ENCODE data around the gene HDAC7.

HDAC7 gene

GRCh38 chr12:47832263-47832933, 12.7 kb upstream of the HDAC7 start:
- in situ Hi-C loops (cut with HindIII; ENCODE audit: low sequenced_read_pairs): no loop called here
- TF ChIP-seq CTCF (IDR thresholded peaks at IDR 0.05; ENCODE audit: low read depth, low read length, missing control alignments): no peak
- H3K4me3 ChIP-seq (ENCODE audit: low read depth, low read length): no peak overlapping the region
- DNase-seq (ENCODE audit: low read depth): no peak

- H3K4me3 ChIP-seq (ENCODE audit: low read depth, low read length): no peak overlapping the region
- in situ Hi-C loops (cut with HindIII; ENCODE audit: low sequenced_read_pairs): no loop called here
- no peak for TF ChIP-seq CTCF (IDR thresholded peaks at IDR 0.05; ENCODE audit: low read depth, low read length, missing control alignments)
- DNase-seq (ENCODE audit: low read depth): no peak
Measured at GRCh38 chr12:47829584-47829983, 9.9 kb upstream of the HDAC7 start.

GRCh38 chr12:47828976-47829482, 9.3 kb upstream of the HDAC7 start:
- no peak for TF ChIP-seq CTCF (IDR thresholded peaks at IDR 0.05; ENCODE audit: low read depth, low read length, missing control alignments)
- no peak overlapping the region for H3K4me3 ChIP-seq (ENCODE audit: low read depth, low read length)
- in situ Hi-C loops (cut with HindIII; ENCODE audit: low sequenced_read_pairs): no loop called here
- no peak for DNase-seq (ENCODE audit: low read depth)

GRCh38 chr12:47828008-47828975, 8.6 kb upstream of the HDAC7 start:
- TF ChIP-seq CTCF (IDR thresholded peaks at IDR 0.05; ENCODE audit: low read depth, low read length, missing control alignments): no peak
- in situ Hi-C loops (cut with HindIII; ENCODE audit: low sequenced_read_pairs): no loop called here
- H3K4me3 ChIP-seq (ENCODE audit: low read depth, low read length): no peak overlapping the region
- no peak for DNase-seq (ENCODE audit: low read depth)

GRCh38 chr12:47825173-47825639, 5.5 kb upstream of the HDAC7 start:
- DNase-seq (ENCODE audit: low read depth): no peak
- in situ Hi-C loops (cut with HindIII; ENCODE audit: low sequenced_read_pairs): no loop called here
- no peak overlapping the region for H3K4me3 ChIP-seq (ENCODE audit: low read depth, low read length)
- no peak for TF ChIP-seq CTCF (IDR thresholded peaks at IDR 0.05; ENCODE audit: low read depth, low read length, missing control alignments)

- in situ Hi-C loops (cut with HindIII; ENCODE audit: low sequenced_read_pairs): no loop called here
- no peak for DNase-seq (ENCODE audit: low read depth)
- TF ChIP-seq CTCF (IDR thresholded peaks at IDR 0.05; ENCODE audit: low read depth, low read length, missing control alignments): no peak
- no peak overlapping the region for H3K4me3 ChIP-seq (ENCODE audit: low read depth, low read length)
Measured at GRCh38 chr12:47824635-47825034, 4.9 kb upstream of the HDAC7 start.
